Gastroesophageal sphincter (tissue), 4 donors: ENCODE data around the gene VCP. TPM values are rescaled to one million over a fixed set of nuclear protein-coding genes. Genes with fewer than 3 reads are reported as not detected.

ENCODE experiments used
- ATAC-seq: fragments of 150-250 bp; one replicate; pipeline ENCODE4 v1.9.1; 2016; ENCODE audit warnings: mild to moderate bottlenecking, moderate library complexity
- H3K27ac ChIP-seq, 4 donors: fragments of 200-600 bp; sonication (generic) in 3 of 4; 1 replicate in 3 of 4; 2 replicates in 1 of 4; pipeline ENCODE4 v1.5.1; 2016 to 2019
- H3K27me3 ChIP-seq: fragments of 200-600 bp; sonication (generic); one replicate; pipeline ENCODE4 v1.5.1; 2019
- H3K36me3 ChIP-seq, 2 donors: fragments of 200-600 bp; sonication (generic); one replicate each; pipeline ENCODE4 v1.5.1; 2019; ENCODE audit warnings: control low read depth in 1 of 2
- H3K4me1 ChIP-seq, 3 donors: fragments of 200-600 bp; sonication (generic); 1 replicate in 2 of 3; 2 replicates in 1 of 3; pipeline ENCODE4 v1.5.1; 2016 to 2019; ENCODE audit warnings: control low read depth in 2 of 3
- H3K4me3 ChIP-seq, 2 donors: fragments of 200-600 bp; sonication (generic); one replicate each; pipeline ENCODE4 v1.5.1; 2019; ENCODE audit warnings: mild to moderate bottlenecking in 1 of 2, moderate library complexity in 1 of 2
- H3K9me3 ChIP-seq, 3 donors: fragments of 200-600 bp; sonication (generic); one replicate each; pipeline ENCODE4 v1.5.1; 2017 to 2019; ENCODE audit warnings: control low read depth in 2 of 3
- CTCF ChIP-seq, 4 experiments: fragments of 200-600 bp in 2 of 4; fragments of 450-650 bp in 2 of 4; sonication (generic) in 1 of 4; IDR thresholded peaks; one replicate each; pipeline ENCODE4 v1.5.1; 2017 to 2019; ENCODE audit warnings: antibody characterized with exemption in 4 of 4, mild to moderate bottlenecking in 2 of 4, moderate library complexity in 2 of 4
- EP300 ChIP-seq: sonication (generic); formaldehyde crosslinking; IDR thresholded peaks from one replicate; pipeline ENCODE4 v1.6.1; 2017; ENCODE audit warnings: antibody characterized with exemption, mild to moderate bottlenecking
- POLR2A ChIP-seq, 2 donors: fragments of 450-650 bp; IDR thresholded peaks; one replicate each; pipeline ENCODE4 v1.6.1; 2017; ENCODE audit warnings: antibody characterized with exemption in 2 of 2, mild to moderate bottlenecking in 2 of 2, moderate library complexity in 1 of 2
- POLR2AphosphoS5 ChIP-seq: sonication (generic); formaldehyde crosslinking; IDR thresholded peaks from one replicate; pipeline ENCODE4 v1.6.1; 2017; ENCODE audit warnings: antibody characterized with exemption
- WGBS, 2 donors: methylation state at CpG; one replicate each; pipeline ENCODE4 v1.1.5; 2018; ENCODE audit warnings: low coverage in 1 of 2; 5-methylcytosine and 5-hydroxymethylcytosine counted together
- total RNA-seq, 4 donors: library from RNA; depleted of rRNA; stranded (reverse); fragments of >200 nt; gene quantifications; one replicate each; pipeline ENCODE4 v1.1.0, GENCODE V29; 2016

The VCP gene
- total RNA-seq, 4 donors from 2014 or later, result 136 to 200 (median 175) TPM

- WGBS, 2 donors, result 60 to 75% methylated on average over 2 of the region's 2 CpGs
- no peaks in the 10 kb centered on the region for H3K4me1 ChIP-seq
- ATAC-seq, result no peak
Observed at GRCh38 chr9:35029852-35030251, 42.6 kb downstream of the VCP start.

GRCh38 chr9:35029241-35029640 is 43.2 kb downstream of the VCP start:
- no peak overlapping the region for H3K4me3 ChIP-seq
- 95 to 100% methylated on average over 2 to 4 of the region's 4 CpGs for WGBS, 2 donors
- TF ChIP-seq POLR2AphosphoS5 (no peak), POLR2A (IDR thresholded peaks at IDR 0.05) (no peak), EP300 (no peak), CTCF (IDR thresholded peaks at IDR 0.05) (no peak)
- peaks cover 0 to 27% of the 10 kb centered on the region in 2 donors for H3K36me3 ChIP-seq
- H3K4me1 ChIP-seq, result no peaks in the 10 kb centered on the region
- no peaks in the 10 kb centered on the region for H3K27me3 ChIP-seq
- no peaks in the 10 kb centered on the region for H3K9me3 ChIP-seq
- no peak for ATAC-seq
- no peak overlapping the region for H3K27ac ChIP-seq

More at GRCh38 chr9:35029852-35030251, 42.6 kb downstream of the VCP start:
- Histone ChIP-seq H3K27me3 (no peaks in the 10 kb centered on the region), H3K9me3 (no peaks in the 10 kb centered on the region), H3K36me3 (peaks cover 0 to 26% of the 10 kb centered on the region in 2 donors), H3K4me3 (no peak overlapping the region), H3K27ac (no peak overlapping the region)
- no peak for TF ChIP-seq POLR2AphosphoS5
- TF ChIP-seq CTCF (IDR thresholded peaks at IDR 0.05), result no peak
- no peak for TF ChIP-seq POLR2A (IDR thresholded peaks at IDR 0.05)

- H3K27ac ChIP-seq, result no peak overlapping the region
- ATAC-seq, result no peak
- H3K27me3 ChIP-seq, result no peaks in the 10 kb centered on the region
- peaks cover 0 to 35% of the 10 kb centered on the region in 2 donors for H3K36me3 ChIP-seq
- no peak overlapping the region for H3K4me3 ChIP-seq
- no peaks in the 10 kb centered on the region for H3K4me1 ChIP-seq
- no peaks in the 10 kb centered on the region for H3K9me3 ChIP-seq
- TF ChIP-seq POLR2A (IDR thresholded peaks at IDR 0.05), result no peak
- no peak for TF ChIP-seq POLR2AphosphoS5
- TF ChIP-seq CTCF (IDR thresholded peaks at IDR 0.05), result no peak
- no peak for TF ChIP-seq EP300
Observed at GRCh38 chr9:35028341-35028740, 44.1 kb downstream of the VCP start.

GRCh38 chr9:35027860-35028259 is 44.6 kb downstream of the VCP start:
- WGBS, 2 donors, result 38% methylated on average over 1 of the region's 1 CpG; no CpG with 5 or more reads in 1 of the 2 donors

GRCh38 chr9:35027374-35027773 is 45.1 kb downstream of the VCP start:
- Histone ChIP-seq H3K4me3 (no peak overlapping the region), H3K27me3 (no peaks in the 10 kb centered on the region), H3K36me3 (peaks cover 0 to 32% of the 10 kb centered on the region in 2 donors), H3K4me1 (no peaks in the 10 kb centered on the region), H3K9me3 (no peaks in the 10 kb centered on the region), H3K27ac (no peak overlapping the region)
- no peak for TF ChIP-seq POLR2A (IDR thresholded peaks at IDR 0.05)
- no peak for TF ChIP-seq POLR2AphosphoS5
- no peak for TF ChIP-seq CTCF (IDR thresholded peaks at IDR 0.05)
- no peak for TF ChIP-seq EP300
- no peak for ATAC-seq
- WGBS, 2 donors, result 100% methylated on average over 1 of the region's 1 CpG; no CpG with 5 or more reads in 1 of the 2 donors

More at GRCh38 chr9:35027860-35028259, 44.6 kb downstream of the VCP start:
- Histone ChIP-seq H3K27me3 (no peaks in the 10 kb centered on the region), H3K4me3 (no peak overlapping the region), H3K9me3 (no peaks in the 10 kb centered on the region), H3K27ac (no peak overlapping the region), H3K36me3 (peaks cover 0 to 32% of the 10 kb centered on the region in 2 donors), H3K4me1 (no peaks in the 10 kb centered on the region)
- TF ChIP-seq POLR2A (IDR thresholded peaks at IDR 0.05), result no peak
- ATAC-seq, result no peak
